Neuronal stem cell (in vitro differentiated cells): ENCODE data around the gene C17orf50.

Experiments used
- DNase-seq: peaks from one replicate; pipeline ENCODE4 v3.0.0-alpha.2; 2013; ENCODE audit warnings: low spot score
- H2AFZ ChIP-seq: one replicate; pipeline ENCODE4 v1.6.1; 2013; ENCODE audit warnings: mild to moderate bottlenecking, low read length, inconsistent platforms
- H2AK5ac ChIP-seq: 2 replicates; pipeline ENCODE4 v1.6.1; 2013; ENCODE audit warnings: low read depth, mild to moderate bottlenecking, inconsistent platforms, low read length, moderate library complexity, mixed read lengths
- H2BK120ac ChIP-seq: 2 replicates; pipeline ENCODE4 v1.6.1; 2013; ENCODE audit warnings: low read depth, mild to moderate bottlenecking, inconsistent platforms, low read length, moderate library complexity, mixed read lengths
- H2BK12ac ChIP-seq: one replicate; pipeline ENCODE4 v1.6.1; 2013; ENCODE audit warnings: low read length, inconsistent platforms
- H2BK15ac ChIP-seq: 2 replicates; pipeline ENCODE4 v1.6.1; 2013; ENCODE audit warnings: mild to moderate bottlenecking, low read length, inconsistent platforms, mixed read lengths
- H2BK5ac ChIP-seq: one replicate; pipeline ENCODE4 v1.6.1; 2013; ENCODE audit warnings: inconsistent platforms, mild to moderate bottlenecking, low read length, moderate library complexity
- H3K14ac ChIP-seq: one replicate; pipeline ENCODE4 v1.6.1; 2013; ENCODE audit warnings: low read length, inconsistent platforms
- H3K18ac ChIP-seq: 2 replicates; pipeline ENCODE4 v1.6.1; 2013; ENCODE audit warnings: low read length, inconsistent platforms
- H3K23ac ChIP-seq: 2 replicates; pipeline ENCODE4 v1.6.1; 2013; ENCODE audit warnings: low read depth, mild to moderate bottlenecking, mixed read lengths, low read length, inconsistent platforms; ENCODE audit not compliant: poor library complexity
- H3K27ac ChIP-seq: replicated peaks from 3 replicates; pipeline ENCODE4 v1.5.1; 2013; ENCODE audit warnings: low read length, inconsistent platforms
- H3K27me3 ChIP-seq, 3 experiments: 2 replicates each; pipeline ENCODE4 v1.6.1; 2013; ENCODE audit warnings: low read length in 3 of 3, mild to moderate bottlenecking in 2 of 3, inconsistent platforms in 1 of 3, low read depth in 1 of 3, mixed read lengths in 1 of 3, moderate library complexity in 1 of 3; ENCODE audit not compliant: control insufficient read depth in 3 of 3, insufficient read depth in 3 of 3
- H3K36me3 ChIP-seq, 2 donors: replicated peaks in 1 of 2; 2 replicates each; pipeline ENCODE4 v1.6.1; 2013; ENCODE audit warnings: low read length in 2 of 2; ENCODE audit not compliant: control insufficient read depth in 2 of 2, insufficient read depth in 2 of 2
- H3K4ac ChIP-seq: 2 replicates; pipeline ENCODE4 v1.6.1; 2013; ENCODE audit warnings: inconsistent platforms, mild to moderate bottlenecking, low read length, moderate library complexity
- H3K4me1 ChIP-seq, 2 donors: 1 replicate in 1 of 2; 2 replicates in 1 of 2; pipeline ENCODE4 v1.6.1; 2013; ENCODE audit warnings: low read length in 2 of 2, low read depth in 1 of 2; ENCODE audit not compliant: control insufficient read depth in 2 of 2, insufficient read depth in 1 of 2
- H3K4me2 ChIP-seq: one replicate; pipeline ENCODE4 v1.6.1; 2013; ENCODE audit warnings: mild to moderate bottlenecking, low read length, inconsistent platforms; ENCODE audit not compliant: insufficient read depth, poor library complexity, severe bottlenecking
- H3K4me3 ChIP-seq, 2 donors: 2 replicates each; pipeline ENCODE4 v1.5.1; 2013; ENCODE audit warnings: low read length in 2 of 2, mild to moderate bottlenecking in 2 of 2, inconsistent platforms in 1 of 2, moderate library complexity in 1 of 2
- H3K79me1 ChIP-seq: one replicate; pipeline ENCODE4 v1.6.1; 2013; ENCODE audit warnings: low read depth, mild to moderate bottlenecking, inconsistent platforms, low read length, moderate library complexity
- H3K9ac ChIP-seq: one replicate; pipeline ENCODE4 v1.6.1; 2013; ENCODE audit warnings: mild to moderate bottlenecking, low read depth, low read length, inconsistent platforms; ENCODE audit not compliant: poor library complexity
- H3K9me3 ChIP-seq, 2 donors: replicated peaks in 1 of 2; 2 replicates each; pipeline versions ENCODE3 to v1.6.1; 2013; ENCODE audit warnings: low read length in 2 of 2, mild to moderate bottlenecking in 2 of 2, inconsistent platforms in 1 of 2, low read depth in 1 of 2, mixed read lengths in 1 of 2, moderate library complexity in 1 of 2; ENCODE audit not compliant: control insufficient read depth in 2 of 2, insufficient read depth in 1 of 2
- H4K8ac ChIP-seq: one replicate; pipeline ENCODE4 v1.6.1; 2013; ENCODE audit warnings: low read depth, mild to moderate bottlenecking, inconsistent platforms, low read length, moderate library complexity
- H4K91ac ChIP-seq: one replicate; pipeline ENCODE4 v1.6.1; 2013; ENCODE audit warnings: low read length, low read depth, mild to moderate bottlenecking, inconsistent platforms; ENCODE audit not compliant: poor library complexity
- WGBS, 2 donors: extraction: QIAGEN DNeasy Blood & Tissue Kit; methylation state at CpG; one replicate each; pipeline ENCODE4 v1.1.7; 2013; ENCODE audit warnings: missing lambda C conversion rate in 2 of 2, mixed read lengths in 1 of 2; ENCODE audit not compliant: insufficient read length in 2 of 2, insufficient replicate concordance in 1 of 2; ENCODE audit errors: extremely low coverage in 2 of 2; 5-methylcytosine and 5-hydroxymethylcytosine counted together

The C17orf50 gene

GRCh38 chr17:35811759-35812158 is 51.1 kb downstream of the C17orf50 start:
- peaks cover under 1% of the 10 kb centered on the region for H3K79me1 ChIP-seq
- H3K23ac ChIP-seq = no peak overlapping the region
- no peak overlapping the region for H4K91ac ChIP-seq
- H3K14ac ChIP-seq = no peak overlapping the region
- WGBS, 2 donors = no CpG with 5 or more reads among the region's 6 CpGs
- DNase-seq = no peak
- no peak overlapping the region for H4K8ac ChIP-seq
- no peak overlapping the region for H2AK5ac ChIP-seq
- no peaks in the 10 kb centered on the region for H3K9me3 ChIP-seq
- H2AFZ ChIP-seq = no peak overlapping the region
- peaks cover 4 to 67% of the 10 kb centered on the region in 2 donors for H3K36me3 ChIP-seq
- H2BK12ac ChIP-seq = no peak overlapping the region
- no peak overlapping the region for H3K4me3 ChIP-seq
- no peak overlapping the region for H3K27ac ChIP-seq
- no peak overlapping the region for H2BK15ac ChIP-seq
- no peak overlapping the region for H3K4me2 ChIP-seq
- no peak overlapping the region for H2BK120ac ChIP-seq
- H2BK5ac ChIP-seq = no peak overlapping the region
- no peak overlapping the region for H3K18ac ChIP-seq
- H3K4ac ChIP-seq = no peak overlapping the region
- H3K4me1 ChIP-seq = peaks cover 2 to 17% of the 10 kb centered on the region in 2 donors
- no peaks in the 10 kb centered on the region for H3K27me3 ChIP-seq
- H3K9ac ChIP-seq = no peak overlapping the region

GRCh38 chr17:35812456-35812855 is 51.8 kb downstream of the C17orf50 start:
- Histone ChIP-seq H3K4me2 (no peak overlapping the region), H3K27ac (no peak overlapping the region), H2BK5ac (no peak overlapping the region), H3K14ac (no peak overlapping the region), H3K27me3 (no peaks in the 10 kb centered on the region), H3K9ac (no peak overlapping the region), H3K4me1 (peaks cover 2 to 17% of the 10 kb centered on the region in 2 donors), H2AFZ (no peak overlapping the region), H3K9me3 (no peaks in the 10 kb centered on the region), H3K4me3 (no peak overlapping the region), H3K4ac (no peak overlapping the region), H4K8ac (no peak overlapping the region), H4K91ac (no peak overlapping the region), H3K18ac (no peak overlapping the region), H3K79me1 (peaks cover 3% of the 10 kb centered on the region), H2BK15ac (no peak overlapping the region), H2BK12ac (no peak overlapping the region), H2BK120ac (no peak overlapping the region), H3K23ac (no peak overlapping the region), H2AK5ac (no peak overlapping the region), H3K36me3 (peaks cover 7 to 74% of the 10 kb centered on the region in 2 donors)
- DNase-seq = no peak
- WGBS, 2 donors = no CpG with 5 or more reads among the region's 5 CpGs
